ENCODE results near the gene EPM2A.

- TF ChIP-seq, protein P1, sequence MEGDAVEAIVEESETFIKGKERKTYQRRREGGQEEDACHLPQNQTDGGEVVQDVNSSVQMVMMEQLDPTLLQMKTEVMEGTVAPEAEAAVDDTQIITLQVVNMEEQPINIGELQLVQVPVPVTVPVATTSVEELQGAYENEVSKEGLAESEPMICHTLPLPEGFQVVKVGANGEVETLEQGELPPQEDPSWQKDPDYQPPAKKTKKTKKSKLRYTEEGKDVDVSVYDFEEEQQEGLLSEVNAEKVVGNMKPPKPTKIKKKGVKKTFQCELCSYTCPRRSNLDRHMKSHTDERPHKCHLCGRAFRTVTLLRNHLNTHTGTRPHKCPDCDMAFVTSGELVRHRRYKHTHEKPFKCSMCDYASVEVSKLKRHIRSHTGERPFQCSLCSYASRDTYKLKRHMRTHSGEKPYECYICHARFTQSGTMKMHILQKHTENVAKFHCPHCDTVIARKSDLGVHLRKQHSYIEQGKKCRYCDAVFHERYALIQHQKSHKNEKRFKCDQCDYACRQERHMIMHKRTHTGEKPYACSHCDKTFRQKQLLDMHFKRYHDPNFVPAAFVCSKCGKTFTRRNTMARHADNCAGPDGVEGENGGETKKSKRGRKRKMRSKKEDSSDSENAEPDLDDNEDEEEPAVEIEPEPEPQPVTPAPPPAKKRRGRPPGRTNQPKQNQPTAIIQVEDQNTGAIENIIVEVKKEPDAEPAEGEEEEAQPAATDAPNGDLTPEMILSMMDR (IDR thresholded peaks at IDR 0.05 in 2 of 3, conservative IDR thresholded peaks at IDR 0.05 in 1 of 3; ENCODE audit: control insufficient read depth in 2 of 3, extremely low read depth in 1 of 3, insufficient read depth in 1 of 3, low read depth in 3 of 3, low read length in 3 of 3): no peak
- no peak for TF ChIP-seq NBN (IDR thresholded peaks at IDR 0.05)
- no peak for TF ChIP-seq SIN3A (IDR thresholded peaks at IDR 0.05; ENCODE audit: low read depth, low read length)
- no peak for TF ChIP-seq POLR2A (IDR thresholded peaks at IDR 0.05; ENCODE audit: low read depth, low read length)
- no peak for TF ChIP-seq ZBTB11 (CRISPR knock-in tag; IDR thresholded peaks at IDR 0.05)
These were observed 108.5 kb downstream of the EPM2A start for GRCh38 chr6:145626857-145627256.
